Right ventricle myocardium superior (tissue), 1 donor: ENCODE measurements around the gene ADORA1. TPM values are rescaled to one million over a fixed set of nuclear protein-coding genes. Genes with fewer than 3 reads are reported as not detected.
A peak's percentile ranks its signal among the peaks of the same experiment; 100 is the strongest.

ENCODE experiments used
- ATAC-seq: fragments of 200-7000 bp; cut with Tn5 transposase; one replicate; pipeline ENCODE4 v1.9.1; 2020; ENCODE audit warnings: mild to moderate bottlenecking; ENCODE audit not compliant: poor library complexity
- DNase-seq: peaks from one replicate; pipeline ENCODE4 v3.0.0-alpha.2; 2020
- intact Hi-C: fragments of 100-400 bp; cut with DNase I; formaldehyde crosslinking; loops from one replicate; pipeline ENCODE4 v1.11.2; 2022
- total RNA-seq: library from RNA; stranded (reverse); fragmentation: NEBNext Ultra II Directional; extraction: Animal tissue kit (Norgen Biotek cat#: 25700); gene quantifications from one replicate; pipeline ENCODE4 v1.2.1, GENCODE V29; 2021
- donor health status: DM: no; HTN: yes; CAD: no; lungs with severe emphysema.

The ADORA1 gene
- total RNA-seq, 1 donor from 2014 or later: 12.5 TPM

GRCh38 chr1:203116091-203116820 lies 11.3 kb upstream of the ADORA1 start:
- no peak for ATAC-seq
- intact Hi-C loops: loop anchor here (5.0 kb wide), 1 partner anchor 56 kb away; no protein-coding TSS in a partner anchor
- DNase-seq: no peak

DNA sequence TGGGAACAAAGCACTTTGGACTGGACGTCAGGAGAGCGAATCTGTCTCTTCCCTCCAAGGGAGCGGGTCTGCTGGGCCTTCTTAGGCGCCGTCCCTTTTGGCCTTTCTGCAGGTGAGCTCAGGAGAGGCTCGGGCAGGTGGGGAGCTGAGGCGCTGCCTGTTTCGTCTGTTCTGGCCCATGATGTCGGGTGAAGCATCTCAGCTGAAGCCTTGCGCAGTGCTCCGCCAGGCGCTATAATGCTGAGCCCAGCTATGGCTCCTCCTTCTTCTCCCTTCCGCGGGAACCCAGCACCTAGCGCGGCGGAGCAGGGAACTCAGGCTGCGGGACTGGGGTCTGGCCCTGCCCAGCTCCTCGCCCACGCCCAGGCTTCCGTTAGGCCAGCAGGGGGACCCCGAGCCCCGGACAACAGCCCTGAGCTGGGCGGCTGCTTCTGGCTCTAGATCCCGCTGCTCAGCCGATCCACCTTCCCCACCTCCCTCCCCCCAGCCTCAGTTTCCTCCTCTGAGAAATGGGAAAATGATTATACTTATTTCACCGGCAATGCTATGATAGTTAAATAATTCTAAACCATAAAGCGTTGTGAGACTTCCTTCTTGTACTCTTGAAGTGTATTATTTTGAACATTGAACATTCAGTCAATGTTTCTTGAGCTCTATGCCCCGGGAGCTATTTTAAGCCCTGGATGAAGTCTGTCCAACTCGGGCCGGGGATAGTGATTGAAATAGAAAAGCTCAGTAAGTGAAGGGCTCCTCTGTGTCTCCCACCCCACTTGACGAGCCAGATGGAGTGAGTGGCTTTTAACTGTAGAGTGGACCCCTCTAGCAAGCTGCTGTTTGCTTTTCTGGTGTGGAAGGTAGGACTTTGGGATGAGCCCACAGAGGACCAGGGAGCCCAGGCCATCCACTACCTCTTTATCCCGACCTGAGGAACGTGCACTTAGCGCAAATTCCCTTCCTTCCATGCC lies 9.6 kb upstream of the ADORA1 start:
- ATAC-seq (peak; percentile 98), DNase-seq (peak; percentile 87)
- intact Hi-C loops: loop anchor here (2.0 to 5.0 kb wide), 2 partner anchors 54 to 97 kb away; no protein-coding TSS in a partner anchor

GRCh38 chr1:203120325-203121153 lies 7.0 kb upstream of the ADORA1 start:
- no peak for ATAC-seq
- intact Hi-C loops: no loop called here
- DNase-seq: no peak

DNA sequence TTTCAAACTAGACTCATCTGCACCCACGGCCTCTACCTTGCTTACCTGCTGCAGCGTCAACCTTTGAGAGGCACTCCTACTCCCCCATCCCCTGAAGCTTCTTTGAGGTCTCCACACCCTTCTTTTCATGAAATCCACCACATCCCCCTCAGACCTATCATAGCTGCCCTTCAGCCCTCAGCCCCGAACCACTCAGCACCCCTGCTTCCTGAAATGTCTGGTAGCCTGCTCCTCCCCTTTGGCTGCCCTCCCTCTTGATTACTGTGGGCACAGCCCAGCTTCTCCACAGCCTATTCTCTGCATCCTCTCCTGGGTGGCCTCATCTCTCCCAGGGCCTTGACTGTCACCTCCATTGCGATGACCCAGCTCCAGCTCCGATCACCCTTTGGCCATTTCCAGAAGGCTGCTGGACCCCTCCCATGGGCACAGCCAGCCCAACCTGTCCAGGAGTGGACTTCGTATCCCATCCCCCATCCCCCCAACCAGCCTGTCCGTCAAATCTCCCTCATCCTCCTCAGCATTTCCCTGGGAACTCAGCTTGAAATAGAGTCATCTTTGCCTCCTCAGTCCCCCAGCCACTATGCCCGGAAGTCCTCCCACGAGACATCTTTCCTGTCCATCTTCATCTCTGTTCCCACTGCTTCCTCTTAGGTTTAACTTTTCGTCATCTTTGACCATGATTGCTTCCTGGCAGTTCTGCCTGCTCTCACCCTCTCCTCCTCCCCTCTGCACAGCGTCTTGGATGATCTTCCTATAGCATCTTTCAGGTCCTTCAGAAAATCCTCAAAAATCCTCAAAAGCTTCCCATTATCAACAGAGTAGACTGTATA lies 6.1 kb upstream of the ADORA1 start:
- ATAC-seq (no peak), DNase-seq (no peak)
- intact Hi-C loops: no loop called here

DNA sequence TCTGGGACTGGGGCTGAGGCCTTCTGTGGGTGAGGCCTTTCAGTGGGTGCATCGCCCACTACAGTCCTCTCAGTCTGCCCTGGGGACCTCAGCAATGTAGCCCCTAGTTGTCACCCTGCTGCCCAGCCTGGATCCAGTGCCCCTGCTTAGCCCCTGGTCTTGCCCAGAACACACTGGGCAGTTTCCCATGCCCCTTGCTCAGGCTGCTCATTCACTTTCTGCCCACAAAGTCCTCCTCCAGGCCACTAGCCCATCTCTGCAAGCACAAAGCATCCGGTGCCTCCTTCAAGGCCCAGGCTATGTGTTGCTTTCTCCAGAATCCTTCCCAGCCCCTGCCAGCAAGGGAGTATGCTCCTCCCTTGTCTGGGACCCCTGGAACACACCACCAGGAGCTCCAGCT lies 5.4 kb upstream of the ADORA1 start:
- DNase-seq: no peak
- ATAC-seq: no peak
- intact Hi-C loops: no loop called here

DNA sequence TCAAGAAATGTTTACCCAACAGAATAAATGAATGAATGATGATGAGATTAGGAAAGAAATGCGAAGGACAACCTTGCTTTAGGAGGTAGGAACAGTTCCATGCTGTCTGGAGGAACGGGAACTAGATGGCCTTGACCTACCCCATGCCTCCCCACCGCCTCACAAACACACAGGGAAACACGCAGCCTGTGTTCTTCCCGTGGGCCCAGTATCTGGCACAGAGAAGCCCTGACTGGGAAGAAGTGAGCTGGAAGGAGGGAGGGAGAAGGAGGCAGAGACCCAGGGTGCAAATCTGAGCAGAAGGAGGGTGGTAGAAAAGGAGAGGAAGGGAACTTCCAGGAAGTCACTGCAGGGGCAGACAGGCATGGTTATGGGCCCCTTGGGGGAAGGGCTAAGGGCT lies 3.5 kb upstream of the ADORA1 start:
- intact Hi-C loops: no loop called here
- no peak for DNase-seq
- no peak for ATAC-seq

GRCh38 chr1:203124546-203125317 lies 2.8 kb upstream of the ADORA1 start:
- no peak for DNase-seq
- ATAC-seq: no peak
- intact Hi-C loops: no loop called here

DNA sequence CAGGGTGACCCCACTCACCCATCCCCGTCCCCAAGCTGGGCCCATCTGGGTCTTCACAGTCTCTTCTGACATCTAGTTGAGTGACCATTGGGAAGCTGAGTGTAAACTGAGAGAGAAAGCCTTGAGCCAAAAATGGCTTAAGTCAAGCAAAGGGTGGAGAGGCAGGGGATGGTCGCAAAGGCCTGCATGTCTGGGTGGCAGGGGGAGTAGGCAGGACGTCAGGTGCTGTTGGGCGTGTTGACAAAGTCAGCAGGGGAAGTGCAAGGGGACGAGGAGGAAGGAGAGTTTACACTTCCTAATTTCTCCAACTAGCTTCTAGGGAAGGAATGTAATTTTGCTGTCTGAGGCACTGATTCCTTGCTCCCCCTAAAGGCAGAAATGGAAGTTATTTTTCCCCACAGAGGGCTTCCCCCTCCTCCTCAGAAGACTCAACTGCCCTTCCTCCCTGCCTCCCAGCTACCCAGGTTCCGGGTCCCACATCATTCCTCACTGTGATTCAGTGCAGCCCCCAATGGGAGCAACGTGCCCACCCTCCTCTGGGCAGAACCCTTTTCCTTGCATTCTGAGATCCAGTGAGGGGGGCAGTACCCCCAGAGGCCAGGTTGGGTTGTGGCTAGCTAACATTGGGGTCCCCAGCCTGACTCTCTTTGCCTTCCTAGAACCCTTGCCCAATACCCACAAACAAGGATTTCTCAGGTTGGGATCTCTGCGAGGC lies 1.2 kb upstream of the ADORA1 start:
- DNase-seq (no peak), ATAC-seq (no peak)
- intact Hi-C loops: no loop called here

DNA sequence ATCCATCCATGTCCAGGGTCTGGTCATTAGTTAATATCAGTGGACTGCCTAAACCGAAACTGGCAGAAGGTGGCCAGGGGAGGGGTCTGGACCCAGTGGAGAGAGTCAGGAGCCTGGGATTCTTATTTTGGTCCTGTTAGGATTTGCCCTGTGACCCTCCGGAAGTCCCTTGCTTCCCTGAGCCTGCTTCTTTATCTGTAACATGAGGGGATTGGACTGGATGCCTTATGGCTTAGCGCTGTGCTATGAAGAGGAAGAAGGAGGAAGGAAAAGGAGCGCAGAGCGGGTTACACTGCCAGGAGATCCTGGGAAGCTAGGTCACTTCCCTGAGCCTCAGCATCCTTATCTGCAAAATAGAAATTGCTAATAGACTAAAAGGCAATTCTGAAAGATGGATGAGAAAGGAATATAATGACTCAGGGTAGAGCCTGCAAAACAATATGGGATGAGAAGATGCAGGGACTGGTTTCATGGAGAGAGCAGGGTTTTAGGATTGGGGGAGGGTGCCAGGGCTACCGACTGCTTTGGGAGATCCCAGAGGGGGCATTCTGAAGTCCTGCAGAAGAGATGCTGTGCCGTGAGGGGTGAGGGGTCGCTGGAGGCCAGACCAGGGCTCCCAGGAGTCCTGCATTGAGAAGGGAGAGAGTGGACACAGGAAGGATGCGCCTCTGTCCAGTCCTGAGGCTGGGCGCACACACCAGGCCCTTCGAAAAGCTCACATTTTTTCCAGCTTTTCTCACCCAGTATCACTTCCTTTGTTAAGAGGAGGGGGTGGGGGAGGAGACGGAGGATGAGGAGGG lies 460 bp upstream of the ADORA1 start:
- ATAC-seq (no peak), DNase-seq (no peak)
- intact Hi-C loops: no loop called here

GRCh38 chr1:203128431-203128715 lies 847 bp downstream of the ADORA1 start:
- intact Hi-C loops: no loop called here
- DNase-seq (no peak), ATAC-seq (peak; percentile 22)

DNA sequence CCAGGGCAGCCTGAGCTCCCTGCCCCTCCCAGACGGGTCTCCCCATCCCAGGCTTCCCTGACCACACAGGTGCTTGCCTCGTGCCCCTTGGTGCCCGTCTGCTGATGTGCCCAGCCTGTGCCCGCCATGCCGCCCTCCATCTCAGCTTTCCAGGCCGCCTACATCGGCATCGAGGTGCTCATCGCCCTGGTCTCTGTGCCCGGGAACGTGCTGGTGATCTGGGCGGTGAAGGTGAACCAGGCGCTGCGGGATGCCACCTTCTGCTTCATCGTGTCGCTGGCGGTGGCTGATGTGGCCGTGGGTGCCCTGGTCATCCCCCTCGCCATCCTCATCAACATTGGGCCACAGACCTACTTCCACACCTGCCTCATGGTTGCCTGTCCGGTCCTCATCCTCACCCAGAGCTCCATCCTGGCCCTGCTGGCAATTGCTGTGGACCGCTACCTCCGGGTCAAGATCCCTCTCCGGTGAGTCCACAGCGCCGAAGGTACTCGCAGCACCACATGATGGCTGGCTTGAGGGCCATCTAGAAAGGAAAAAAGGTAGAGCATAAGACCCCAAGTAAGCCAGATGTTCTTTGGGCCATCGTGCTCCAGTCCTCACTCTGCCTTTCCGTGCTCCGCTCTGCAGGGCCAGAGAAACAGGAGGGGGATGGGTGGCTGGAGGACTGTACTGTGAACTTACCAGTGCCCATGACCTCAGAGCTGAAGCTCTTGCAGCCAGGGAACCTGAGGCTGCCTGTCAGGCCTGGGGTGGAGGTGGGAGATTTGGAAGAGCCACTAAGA lies 1.4 kb downstream of the ADORA1 start:
- DNase-seq (no peak), ATAC-seq (no peak)
- intact Hi-C loops: no loop called here

GRCh38 chr1:203129501-203130231 lies 2.1 kb downstream of the ADORA1 start:
- peak; percentile 67 for ATAC-seq

DNA sequence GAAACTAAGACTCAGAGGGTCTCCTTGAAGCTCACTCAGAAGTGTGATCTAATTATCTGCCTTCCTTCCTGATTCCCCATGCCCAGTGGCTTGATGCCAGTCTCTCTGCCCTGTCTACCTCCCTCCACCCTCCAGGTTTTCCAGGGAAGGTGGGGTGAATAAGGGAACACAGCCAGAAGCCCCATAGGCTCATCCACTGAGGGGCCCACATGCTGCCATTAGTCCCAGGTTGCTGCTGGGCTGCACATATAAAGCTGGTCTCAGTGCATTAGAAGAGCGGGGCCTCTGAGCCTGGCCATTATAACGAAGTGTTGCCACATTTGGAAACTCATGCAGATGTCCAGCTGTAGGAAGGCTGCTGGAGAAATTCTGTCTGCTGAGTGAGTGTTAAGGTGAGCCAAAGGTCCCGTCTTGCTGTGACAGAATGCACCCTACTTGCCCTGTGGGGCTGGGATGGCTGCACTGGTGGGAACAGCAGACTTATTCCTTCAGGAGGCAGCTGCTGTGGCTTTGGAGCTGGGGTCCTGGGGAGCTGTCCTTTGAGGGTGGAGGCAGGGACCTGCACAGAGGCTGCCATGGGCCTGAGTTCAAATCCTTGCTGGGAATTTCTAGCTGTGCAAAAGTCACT lies 2.9 kb downstream of the ADORA1 start:
- DNase-seq (no peak), ATAC-seq (peak; percentile 53)
- intact Hi-C loops: no loop called here

More at GRCh38 chr1:203129501-203130231, 2.1 kb downstream of the ADORA1 start:
- peak; percentile 83 for DNase-seq
- intact Hi-C loops: no loop called here

DNA sequence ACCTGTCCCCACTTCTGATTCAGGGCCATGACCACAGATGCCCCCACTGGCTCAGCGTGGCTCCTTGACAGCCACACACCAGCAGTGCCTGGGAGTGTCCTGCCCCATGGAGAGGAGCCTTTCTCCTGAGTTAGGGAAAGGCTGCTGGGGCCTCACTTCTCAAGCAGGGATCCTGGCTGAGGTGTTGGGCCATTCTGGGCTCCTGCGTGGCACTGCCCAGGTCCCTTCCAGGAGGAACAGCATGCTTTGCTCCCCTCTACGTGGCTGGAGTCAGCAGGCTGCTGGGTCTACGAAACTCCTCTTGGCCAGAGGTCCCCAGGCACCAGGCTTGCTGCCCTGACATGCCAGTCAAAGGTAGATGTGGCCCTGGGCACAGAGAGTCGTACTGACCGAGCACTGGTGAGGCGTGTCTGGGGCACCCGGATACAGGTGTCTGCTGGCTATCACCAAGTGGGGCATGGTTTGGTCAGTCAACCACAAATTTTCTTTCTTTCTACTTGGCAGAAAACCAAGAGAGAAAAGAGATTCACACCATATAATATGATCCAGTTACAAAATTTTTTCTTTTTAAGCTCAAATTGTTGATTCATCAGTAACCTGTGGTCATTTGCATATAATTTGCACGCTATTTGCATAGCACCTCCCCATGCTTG lies 4.1 kb downstream of the ADORA1 start:
- ATAC-seq: no peak
- intact Hi-C loops: no loop called here
- no peak for DNase-seq
